CD4-positive, alpha-beta T cell treated with Interleukin-17A for 4 hours (primary cell): Measurements from ENCODE around the gene ADCYAP1R1.

Source experiments
- DNase-seq: peaks from one replicate; pipeline ENCODE4 v3.0.0-alpha.2; 2020; ENCODE audit warnings: mixed read lengths

The ADCYAP1R1 gene

DNA sequence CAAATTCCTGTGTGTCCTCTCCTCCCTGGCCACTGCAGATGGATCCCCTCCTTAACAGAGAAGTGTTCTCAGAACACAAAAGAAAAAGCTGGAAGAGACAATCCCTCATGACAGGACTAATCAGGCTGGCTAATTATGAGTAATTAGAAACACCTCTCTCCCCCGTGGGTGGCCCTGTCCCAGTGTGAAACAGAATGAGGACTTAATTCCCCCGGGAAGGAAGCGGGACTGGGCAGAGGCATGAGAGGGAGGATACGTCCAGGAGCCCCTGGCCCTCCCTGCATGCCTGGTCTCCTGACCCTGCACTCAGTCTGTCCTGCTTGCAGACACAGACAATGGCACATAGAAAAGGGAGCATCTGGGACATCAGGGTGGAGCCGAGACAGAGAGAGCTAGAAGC, 7.6 kb upstream of the ADCYAP1R1 start:
- no peak for DNase-seq

DNA sequence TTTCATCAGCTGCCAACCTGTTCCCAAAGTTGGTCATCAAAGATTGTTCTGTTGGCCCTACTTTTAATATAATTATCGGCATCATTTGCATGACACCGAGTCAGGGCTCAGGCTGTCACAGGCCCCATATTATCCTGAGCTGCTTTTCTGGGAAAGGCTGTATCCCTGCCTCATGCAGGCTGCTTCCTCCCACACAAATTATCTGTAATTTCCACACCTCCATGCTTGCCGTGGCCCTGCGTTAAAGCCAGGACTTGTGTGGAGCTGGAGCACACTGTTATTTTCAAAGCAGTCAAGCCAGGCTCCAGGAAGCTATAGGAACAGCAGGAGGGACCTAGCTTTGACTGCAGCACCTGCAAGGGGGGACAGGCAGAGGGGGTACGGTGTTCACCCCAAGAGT, 5.4 kb upstream of the ADCYAP1R1 start:
- DNase-seq, result no peak

DNA sequence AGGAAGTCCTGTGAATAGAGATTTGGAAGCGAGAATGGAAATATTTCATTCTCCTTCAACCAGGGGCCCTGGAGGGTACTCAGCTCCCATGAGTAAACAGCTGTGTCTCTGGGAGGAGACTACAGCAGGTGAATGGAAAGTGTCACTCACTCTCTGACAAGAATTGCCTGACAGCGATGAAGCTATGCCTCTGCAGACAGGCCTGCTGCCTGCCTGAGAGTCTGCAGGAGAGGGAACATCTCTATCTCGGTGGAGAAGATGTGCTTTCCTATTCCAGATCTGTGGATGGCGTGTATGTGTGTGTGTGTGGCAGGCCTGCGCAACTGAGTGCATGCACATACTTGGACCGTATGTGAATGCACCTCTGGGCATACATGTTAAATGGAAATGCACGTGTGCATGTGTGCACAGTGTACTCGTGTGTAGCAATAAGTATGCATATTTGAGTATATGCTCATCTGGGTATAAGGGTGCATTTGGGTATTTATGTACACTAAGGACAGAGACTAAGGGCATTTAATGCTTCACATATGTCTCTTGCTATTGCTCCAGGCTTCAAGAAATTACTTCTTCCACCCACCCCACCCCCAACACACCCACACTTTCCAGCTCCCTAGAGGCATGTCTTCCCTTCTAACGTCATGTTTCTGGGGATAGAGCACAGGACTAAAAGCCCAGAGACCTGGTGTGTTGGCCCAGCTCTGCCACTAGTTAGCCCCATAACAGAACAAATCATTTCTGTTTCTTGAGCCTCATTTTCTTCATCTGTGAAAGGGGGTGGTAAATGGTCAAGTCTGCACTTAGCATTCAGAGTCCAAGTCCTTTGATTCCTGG, 4.6 kb upstream of the ADCYAP1R1 start:
- no peak for DNase-seq

DNA sequence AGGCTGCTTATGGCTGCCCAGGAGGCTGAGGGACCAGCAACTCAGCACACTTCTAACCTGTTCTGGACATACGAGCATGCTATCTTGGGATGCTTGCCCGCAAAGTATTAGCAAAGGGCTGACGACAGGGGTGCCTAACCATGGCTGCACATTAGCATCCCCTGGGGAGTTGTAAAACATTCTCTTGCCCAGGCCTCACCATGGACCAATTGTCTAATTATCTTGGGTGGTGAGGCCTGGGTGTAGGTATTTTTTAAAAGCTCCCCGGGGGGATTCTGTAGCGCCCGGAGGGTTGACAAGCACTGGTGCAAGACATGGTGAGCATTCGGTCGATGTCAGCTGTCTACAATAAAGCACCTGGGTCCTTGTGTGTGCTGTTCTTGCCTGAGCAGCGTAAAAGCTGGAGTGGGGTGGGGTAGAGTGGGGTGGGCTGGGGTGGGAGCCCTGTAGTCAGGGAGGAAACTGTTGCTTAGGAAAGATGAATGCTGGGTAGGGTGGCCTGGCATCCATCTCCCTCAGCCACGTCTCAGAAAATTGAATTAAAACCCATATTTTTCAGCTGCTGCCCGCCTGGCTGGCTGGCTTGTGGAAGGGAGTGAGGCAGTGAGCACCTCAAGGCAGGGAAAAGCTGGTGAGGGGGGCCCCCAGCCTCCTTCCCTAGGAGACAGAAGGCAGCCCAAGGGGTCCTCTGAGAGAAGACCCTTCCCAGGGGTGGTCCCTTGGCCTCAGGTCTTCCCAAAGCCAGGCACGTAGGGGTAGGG, 2.9 kb upstream of the ADCYAP1R1 start:
- no peak for DNase-seq

DNA sequence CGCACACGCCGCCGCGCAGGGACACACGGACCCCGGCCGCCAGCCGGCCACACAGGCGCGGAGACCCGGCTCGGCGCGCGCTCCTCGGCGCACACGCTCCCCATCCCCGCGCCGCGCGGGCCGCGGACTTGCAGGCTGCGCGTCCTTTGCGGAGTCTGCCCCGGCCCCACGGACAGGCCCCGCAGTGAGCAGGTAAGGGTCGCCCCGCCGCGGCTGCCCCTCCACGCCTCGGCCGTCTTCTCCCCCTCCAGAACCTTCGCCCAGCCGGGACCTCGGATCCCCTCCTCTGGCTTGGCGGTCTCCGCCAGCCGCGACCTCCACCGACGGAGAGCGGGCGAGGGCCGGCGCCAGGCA, 356 bp downstream of the ADCYAP1R1 start:
- DNase-seq, result no peak

DNA sequence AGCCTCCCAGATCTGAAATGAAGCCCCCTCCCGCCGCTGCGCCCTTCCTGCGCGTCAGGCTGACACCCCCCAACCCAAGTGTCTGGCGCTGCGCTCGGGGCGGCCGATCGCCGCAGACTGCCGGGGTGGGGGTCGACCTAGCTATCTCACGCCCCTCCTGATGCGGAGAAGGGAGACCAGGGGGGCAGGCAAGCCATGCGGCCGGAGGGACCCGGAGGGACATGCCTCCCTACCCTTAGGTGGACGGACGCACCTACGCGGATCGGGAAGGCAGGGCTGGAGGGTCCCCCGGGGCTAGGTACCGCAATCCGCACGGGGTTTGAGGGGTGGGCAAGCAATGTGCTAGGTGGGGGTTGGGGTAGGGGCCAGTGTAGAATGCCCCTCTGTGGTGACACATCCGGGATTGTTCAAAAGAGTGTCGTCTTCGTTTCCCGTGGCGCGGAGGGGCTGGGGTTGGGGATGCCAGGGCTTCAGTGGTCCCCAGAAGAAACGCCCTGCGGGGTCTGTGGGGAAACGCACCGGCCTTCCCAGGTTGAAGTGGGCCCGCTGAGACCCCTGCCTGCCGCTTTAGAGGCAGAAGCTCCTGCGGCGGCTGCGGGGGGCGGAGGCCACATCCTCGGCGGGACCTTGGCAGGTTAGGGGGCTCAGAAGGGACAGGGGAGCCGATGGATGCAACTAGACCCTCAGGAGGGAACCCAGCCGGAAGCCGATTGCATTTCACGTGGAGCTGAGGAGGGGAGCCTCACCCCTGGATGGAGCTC, 913 bp downstream of the ADCYAP1R1 start:
- no peak for DNase-seq

DNA sequence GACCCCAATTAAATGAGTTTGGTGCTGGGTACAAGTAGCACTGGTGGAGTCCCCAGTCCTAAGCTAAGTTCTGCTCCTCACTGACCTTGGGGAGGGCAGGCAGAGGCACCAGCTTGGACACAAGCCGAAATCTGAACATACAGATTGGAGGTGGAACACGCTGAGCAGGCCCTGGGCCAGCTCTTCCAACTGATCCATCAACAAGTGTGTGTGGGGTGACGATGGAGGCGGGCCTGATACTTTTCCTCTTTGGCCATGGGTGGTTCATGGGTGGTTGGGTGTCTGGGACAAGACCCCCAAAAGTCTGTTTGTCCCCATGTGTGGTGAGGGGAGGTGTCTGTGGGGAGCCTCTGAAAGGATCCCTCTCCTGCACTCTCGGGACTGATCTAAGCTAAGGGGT, 1.9 kb downstream of the ADCYAP1R1 start:
- DNase-seq, result no peak

DNA sequence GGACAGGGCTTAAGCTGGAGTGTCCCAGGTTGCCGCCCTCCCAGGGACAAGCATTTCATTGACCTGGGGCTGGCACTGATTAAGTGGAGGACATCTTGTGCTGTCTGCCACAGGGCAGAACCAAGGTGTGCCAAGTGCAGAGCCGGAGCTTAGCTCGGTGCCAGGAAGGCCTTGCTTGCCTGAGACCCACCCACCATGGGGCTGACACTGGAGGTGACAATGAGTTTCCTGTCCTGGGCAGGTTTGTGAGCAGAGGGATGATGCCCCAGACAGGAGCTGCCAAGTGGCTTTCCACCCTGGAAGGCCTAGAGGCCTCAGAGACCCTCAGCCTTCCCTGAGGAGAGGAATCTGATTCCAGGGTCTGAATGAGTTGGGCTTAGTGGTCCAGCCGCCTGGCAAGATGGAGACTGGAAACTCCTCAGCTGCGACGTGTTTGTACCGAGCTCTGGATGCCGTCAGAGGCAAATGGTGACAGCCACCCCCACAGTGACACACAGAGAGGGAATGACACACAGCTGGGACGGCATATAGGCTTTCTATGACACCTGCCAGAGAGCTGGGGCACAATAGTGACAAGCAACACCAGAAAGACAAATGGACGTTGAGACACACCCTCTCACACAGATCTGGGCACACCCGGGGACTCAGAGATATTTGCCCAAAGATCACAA, 2.6 kb downstream of the ADCYAP1R1 start:
- no peak for DNase-seq

DNA sequence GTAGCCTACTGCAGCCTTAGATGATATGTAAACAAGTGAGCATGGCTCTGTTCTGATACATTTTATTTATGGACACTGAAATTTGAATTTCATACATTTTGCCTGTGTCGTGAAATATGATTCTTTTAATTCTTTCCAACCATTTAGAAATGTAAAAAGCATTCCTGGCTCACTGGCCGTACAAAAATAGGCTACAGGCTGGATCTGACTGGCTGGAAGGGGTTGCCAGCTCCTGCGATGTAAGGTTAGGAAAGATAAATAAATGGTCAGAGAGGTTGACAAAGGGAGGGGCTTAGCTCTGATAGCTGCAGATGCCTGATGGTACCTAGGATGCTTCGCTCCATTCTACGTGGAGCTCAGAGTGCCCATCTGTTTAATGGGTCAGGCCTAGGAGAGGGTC, 3.4 kb downstream of the ADCYAP1R1 start:
- no peak for DNase-seq

DNA sequence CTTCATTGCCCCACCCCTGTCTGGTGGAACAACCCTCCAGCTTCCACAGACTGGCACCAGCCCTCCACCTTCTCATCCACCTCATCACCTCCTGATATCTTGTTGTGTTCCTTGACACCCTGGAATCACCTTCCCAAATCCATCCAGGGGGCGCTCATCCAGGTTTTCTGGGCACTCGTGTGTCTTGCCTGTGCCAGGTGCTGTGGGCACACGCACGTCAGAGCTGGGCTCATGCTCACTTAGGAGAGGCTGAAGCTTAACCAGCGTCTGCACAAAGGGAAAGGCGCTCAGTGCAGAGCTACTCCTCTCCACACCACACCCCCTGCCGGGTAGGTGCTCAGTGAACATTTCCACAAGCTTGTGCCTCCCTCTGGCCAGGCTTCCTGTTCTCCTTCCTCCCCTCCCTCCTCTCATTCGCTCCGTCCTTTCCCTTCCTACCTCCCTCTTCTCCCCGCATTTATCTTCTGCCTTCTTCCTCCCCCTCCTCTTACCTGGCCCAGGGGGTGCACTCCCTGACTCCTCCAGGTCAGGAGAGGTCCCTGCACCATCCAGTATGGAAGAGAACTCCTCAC, 4.8 kb downstream of the ADCYAP1R1 start:
- no peak for DNase-seq

DNA sequence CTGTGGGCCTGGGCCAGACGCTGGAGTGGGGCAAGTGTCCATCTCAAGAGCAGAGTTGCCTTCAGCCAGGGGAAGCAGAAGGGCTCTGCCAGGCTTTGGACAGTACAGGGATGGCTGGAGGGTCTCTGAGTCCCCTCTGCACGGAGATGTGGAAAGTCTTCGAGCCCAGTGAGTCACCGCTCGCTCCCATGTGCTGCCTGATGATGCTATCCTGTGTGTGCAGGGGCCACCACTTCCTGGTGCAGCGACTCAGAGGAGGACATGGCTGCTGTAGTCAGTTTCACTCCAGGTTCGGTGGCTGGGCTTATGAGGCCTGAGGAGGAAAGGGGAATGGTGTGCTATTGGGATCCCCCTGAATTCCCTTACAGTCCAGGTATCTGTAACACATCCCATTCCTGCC, 6.0 kb downstream of the ADCYAP1R1 start:
- DNase-seq, result no peak

DNA sequence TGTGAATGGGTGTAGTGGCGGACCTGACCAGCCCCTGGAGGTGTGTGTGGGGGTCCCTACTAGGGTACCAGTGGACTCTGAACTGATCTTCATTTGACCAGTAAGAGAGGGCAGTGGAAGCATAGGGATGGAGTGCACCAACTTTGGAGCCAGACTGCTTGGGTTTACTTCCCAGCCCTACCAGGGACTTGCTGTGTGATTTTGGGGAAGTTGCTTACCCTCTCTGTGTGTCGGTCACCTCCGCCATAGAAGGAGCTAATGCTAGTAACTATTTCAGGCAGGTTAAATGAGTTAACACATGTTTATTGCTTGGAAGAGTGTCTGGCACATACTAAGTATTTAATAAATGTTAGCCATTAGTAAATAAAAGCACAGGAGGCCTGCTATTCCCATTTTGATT, 6.6 kb downstream of the ADCYAP1R1 start:
- DNase-seq, result no peak

DNA sequence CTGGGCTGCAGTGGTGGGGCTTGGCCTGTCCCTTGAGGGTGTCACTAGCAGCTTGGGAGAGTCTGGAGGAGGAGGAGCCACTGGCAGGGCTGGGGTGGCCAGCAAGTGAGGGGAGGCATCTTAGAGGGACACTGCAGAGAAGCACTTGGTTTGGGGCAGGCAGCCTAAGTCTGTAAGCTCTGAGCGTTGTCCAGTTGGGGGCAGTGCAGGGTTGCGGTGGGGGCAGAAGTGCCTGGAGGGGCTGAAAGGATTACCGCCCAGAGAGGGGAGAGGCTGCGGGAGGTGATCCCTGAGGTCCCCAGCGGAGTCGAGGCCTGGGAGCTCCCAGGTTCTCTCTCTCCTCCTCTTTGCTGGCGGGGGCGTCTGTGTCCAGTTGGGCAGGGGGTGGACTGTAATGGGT, 7.4 kb downstream of the ADCYAP1R1 start:
- DNase-seq, result no peak

DNA sequence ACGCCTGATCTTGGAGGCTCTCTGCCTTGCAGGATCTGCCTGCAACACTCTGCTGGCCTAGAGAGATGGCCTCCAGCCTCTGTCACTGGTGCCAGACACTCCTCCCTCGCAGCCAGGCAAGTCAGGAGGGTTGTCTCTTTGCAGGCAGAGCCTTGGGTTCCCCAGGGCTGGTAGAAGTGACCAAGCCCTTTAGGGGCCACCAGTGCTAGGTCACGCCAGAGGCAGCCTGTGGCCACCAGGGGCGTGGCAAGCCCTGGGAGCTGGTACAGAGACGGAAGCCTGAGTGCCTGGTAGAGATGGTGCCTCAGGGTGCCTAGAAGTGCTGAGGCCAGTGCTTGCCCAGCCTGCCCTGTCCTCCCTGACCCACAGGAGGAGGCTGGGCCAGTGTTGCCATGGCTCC, 9.1 kb downstream of the ADCYAP1R1 start:
- DNase-seq, result no peak

DNA sequence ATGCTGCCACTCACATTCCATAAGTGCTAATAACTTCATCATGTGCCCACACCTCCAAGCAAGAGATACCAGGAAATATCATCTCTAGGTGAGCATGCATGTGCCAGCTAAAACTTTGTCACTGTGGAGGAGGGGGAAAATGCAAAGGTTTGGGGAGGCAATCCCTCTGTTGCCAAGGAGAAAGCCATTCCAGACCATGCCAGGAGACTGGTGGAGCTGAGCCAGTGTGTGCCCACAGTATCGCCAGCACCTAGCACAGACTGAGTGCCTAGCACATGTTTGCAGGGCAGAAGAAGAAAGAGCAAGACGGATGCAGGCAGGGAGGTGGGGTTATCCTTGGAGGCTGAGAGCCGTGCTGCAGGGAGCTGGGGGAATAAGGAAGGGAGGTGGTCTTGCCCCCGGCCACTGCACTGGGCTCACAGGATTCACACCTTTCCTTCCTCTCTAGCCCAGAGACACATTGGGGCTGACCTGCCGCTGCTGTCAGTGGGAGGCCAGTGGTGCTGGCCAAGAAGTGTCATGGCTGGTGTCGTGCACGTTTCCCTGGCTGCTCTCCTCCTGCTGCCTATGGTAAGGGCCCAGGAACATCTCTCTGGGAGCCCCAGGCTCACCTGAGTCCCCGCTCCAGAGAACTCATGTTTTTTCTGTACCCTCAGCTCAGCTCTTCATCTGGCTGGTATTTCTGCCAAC, 10.8 kb downstream of the ADCYAP1R1 start:
- DNase-seq, result no peak

DNA sequence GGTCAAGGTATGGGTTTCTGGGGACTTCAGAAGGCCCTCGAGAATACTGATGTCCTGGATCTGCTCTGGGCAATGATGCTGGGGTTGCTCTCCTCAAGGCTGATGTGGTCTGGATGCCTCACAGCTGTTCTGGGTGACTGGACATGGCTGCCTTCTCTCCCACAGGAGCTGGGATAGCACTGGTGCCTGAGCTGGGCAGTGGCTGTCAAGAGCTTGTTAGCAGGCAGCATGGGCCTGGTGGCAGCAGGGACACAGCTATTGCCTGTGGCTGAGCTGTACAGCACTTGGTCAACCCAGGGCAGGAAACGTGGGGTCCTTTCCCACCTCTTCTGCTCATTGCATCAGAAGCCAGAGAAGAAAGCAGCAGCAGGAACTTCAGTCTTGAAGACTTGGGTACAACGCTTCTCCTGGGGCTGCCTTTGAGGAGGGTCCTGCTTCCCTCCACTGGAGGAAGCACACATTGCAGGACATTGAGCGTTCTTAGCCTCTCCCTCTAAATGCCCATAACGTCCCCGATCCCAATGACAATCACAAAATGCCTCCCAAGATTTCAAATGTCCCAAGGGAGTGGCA, 13.0 kb downstream of the ADCYAP1R1 start:
- no peak for DNase-seq

DNA sequence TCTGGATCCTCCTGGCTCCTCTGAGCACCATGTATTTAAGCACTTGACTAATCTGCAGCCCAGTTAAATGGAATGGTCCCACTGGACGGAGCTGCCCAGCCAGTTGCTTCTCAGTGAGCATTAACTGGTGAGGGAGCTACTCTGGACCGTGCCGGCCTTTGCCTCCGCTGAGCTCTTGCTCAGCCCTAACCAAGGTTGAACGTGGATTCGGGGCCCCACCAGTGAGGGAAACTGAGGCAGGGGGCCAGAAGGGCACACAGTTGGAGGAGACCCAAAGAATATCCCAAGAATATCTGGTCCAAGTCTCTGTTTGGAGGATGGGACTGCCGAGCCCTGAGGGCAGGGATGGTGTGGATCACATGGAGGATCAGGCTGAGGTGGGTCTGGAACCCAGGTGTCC, 13.7 kb downstream of the ADCYAP1R1 start:
- no peak for DNase-seq

DNA sequence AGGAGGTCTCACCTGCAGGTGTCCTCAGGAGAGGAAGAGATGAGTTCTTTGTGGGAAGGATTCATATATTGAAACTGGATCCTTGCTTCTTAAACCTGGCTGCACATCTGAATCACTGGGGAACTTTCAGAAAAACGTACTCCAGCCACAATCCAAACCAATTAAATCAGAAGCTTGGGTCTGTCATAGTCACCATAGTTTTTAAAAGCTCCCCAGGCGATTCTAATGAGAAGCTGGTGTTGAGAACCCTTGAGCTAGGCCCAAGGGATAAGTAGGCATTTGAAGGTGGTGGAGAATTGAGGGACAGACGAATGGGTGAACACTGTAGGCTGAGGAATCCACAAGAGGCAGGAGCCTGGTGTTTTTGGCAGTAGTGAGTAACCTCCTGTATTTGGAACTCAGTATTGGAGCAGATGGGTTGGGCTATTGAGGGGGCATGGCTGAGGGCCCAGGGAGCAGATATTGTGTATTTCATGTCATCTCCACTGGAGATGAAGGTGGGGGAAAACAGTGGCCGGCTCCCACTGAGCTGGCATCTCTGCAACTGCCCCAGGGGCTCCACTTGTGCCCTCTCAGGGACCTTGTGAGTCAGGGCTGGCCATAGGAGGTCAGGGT, 14.5 kb downstream of the ADCYAP1R1 start:
- DNase-seq, result no peak

DNA sequence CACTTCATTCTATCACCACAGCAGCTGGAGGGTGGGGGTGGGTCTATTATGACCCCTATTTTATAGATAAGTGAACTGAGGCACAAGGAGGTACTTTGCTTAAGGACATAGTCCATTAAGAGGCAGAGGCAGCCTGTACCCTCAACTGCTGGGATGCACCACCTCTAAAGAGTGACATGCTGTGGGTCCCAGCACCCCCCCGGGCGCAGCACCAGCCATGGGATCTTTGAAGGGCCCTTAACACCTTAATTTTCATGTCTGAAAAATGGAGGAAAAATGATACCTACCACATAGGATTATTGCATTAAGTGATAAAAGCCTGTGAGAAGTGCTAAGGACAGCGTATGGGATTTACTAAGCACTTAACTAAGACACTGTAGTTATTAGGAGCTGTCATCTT, 15.4 kb downstream of the ADCYAP1R1 start:
- no peak for DNase-seq

DNA sequence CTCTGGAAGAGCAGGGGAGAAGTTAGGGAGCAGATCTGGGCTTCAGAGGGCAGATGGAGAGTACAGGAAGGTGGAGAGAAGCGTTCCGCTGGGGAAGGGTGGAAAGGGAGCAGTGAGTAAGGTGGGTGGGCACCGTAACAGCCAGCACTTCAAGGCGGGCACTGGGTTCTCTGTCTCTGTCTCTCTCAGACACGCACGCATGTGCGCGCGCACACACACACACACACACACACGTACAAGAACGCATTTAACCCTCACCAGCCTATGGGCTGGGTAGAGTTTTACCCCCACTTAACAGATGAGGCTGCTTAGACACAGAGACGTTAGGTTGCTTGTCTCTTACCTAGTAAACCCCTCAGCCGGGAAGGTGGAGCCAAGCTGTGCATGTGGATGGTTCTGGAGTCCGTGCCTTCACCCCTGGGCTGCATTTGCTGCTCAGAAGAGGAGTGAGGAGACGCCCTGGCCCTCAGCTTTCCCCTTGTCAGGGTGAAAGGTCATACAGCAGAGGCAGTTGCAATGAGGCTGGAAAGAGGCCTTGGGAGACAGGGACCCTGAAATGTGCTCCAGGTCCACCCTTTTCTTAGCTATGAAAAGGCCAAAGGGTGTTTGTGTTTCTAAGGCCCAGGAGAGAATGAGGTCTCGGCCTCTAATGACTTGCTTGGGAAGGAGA, 16.0 kb downstream of the ADCYAP1R1 start:
- DNase-seq, result no peak
